ENCODE measurements around the gene PRRG4.
A peak's percentile ranks its signal among the peaks of the same experiment; 100 is the strongest.

DNA sequence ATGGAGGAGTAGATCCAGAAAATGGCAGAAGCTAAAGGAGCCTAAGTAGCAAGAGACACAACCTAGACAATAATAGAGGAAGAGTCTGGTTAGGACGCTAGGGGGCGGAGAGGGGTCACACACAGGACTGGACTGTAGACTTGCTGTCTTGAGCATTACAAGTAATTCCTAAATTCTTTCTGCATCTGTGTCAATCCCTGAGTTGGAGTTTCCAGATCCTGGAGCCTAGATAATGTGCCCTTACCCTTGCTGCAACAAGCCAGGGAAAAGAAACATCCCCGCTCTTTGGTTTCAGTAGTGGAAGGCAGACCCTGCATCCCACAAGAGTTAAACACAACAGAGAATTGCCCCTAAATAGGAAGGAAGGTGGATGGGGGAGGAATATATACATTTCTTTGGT lies 20.4 kb upstream of the PRRG4 start:
- TF ChIP-seq, protein P1, sequence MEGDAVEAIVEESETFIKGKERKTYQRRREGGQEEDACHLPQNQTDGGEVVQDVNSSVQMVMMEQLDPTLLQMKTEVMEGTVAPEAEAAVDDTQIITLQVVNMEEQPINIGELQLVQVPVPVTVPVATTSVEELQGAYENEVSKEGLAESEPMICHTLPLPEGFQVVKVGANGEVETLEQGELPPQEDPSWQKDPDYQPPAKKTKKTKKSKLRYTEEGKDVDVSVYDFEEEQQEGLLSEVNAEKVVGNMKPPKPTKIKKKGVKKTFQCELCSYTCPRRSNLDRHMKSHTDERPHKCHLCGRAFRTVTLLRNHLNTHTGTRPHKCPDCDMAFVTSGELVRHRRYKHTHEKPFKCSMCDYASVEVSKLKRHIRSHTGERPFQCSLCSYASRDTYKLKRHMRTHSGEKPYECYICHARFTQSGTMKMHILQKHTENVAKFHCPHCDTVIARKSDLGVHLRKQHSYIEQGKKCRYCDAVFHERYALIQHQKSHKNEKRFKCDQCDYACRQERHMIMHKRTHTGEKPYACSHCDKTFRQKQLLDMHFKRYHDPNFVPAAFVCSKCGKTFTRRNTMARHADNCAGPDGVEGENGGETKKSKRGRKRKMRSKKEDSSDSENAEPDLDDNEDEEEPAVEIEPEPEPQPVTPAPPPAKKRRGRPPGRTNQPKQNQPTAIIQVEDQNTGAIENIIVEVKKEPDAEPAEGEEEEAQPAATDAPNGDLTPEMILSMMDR (IDR thresholded peaks at IDR 0.05) = peak; percentile 50 to 75 (median 64)
- TF ChIP-seq POLR2A (IDR thresholded peaks at IDR 0.05) = no peak

Measured in heart left ventricle (tissue), 13 donors.